Stimulated activated CD4-positive, alpha-beta T cell treated with anti-CD3 and anti-CD28 coated beads, Interleukin-12 subunit alpha, Interleukin-12 subunit beta, amount 100 ng/mL, for 4 hours (primary cell): ENCODE measurements around the gene SEMA3F.

Experiments
- DNase-seq: peaks from one replicate; pipeline ENCODE4 v3.0.0-alpha.2; 2020

SEMA3F gene

GRCh38 chr3:50132421-50133282 lies 22.5 kb upstream of the SEMA3F start:
- no peak for DNase-seq

GRCh38 chr3:50133283-50133615 lies 21.9 kb upstream of the SEMA3F start:
- DNase-seq = no peak

- DNase-seq = no peak
Measured at GRCh38 chr3:50134367-50134766, 20.8 kb upstream of the SEMA3F start.

GRCh38 chr3:50135964-50136363 lies 19.2 kb upstream of the SEMA3F start:
- DNase-seq = no peak

- no peak for DNase-seq
Measured at GRCh38 chr3:50136714-50137405, 18.3 kb upstream of the SEMA3F start.

GRCh38 chr3:50137531-50137930 lies 17.6 kb upstream of the SEMA3F start:
- no peak for DNase-seq

- no peak for DNase-seq
Measured at GRCh38 chr3:50138266-50139200, 16.6 kb upstream of the SEMA3F start.

GRCh38 chr3:50139308-50139707 lies 15.8 kb upstream of the SEMA3F start:
- DNase-seq = no peak

- no peak for DNase-seq
Measured at GRCh38 chr3:50139718-50140423, 15.3 kb upstream of the SEMA3F start.

GRCh38 chr3:50140990-50141389 lies 14.1 kb upstream of the SEMA3F start:
- DNase-seq = no peak

- no peak for DNase-seq
Measured at GRCh38 chr3:50146316-50146901, 8.7 kb upstream of the SEMA3F start.

GRCh38 chr3:50147016-50147415 lies 8.1 kb upstream of the SEMA3F start:
- DNase-seq = no peak

- no peak for DNase-seq
Measured at GRCh38 chr3:50147447-50147846, 7.7 kb upstream of the SEMA3F start.

GRCh38 chr3:50147861-50148260 lies 7.3 kb upstream of the SEMA3F start:
- no peak for DNase-seq

- no peak for DNase-seq
Measured at GRCh38 chr3:50150404-50150750, 4.7 kb upstream of the SEMA3F start.

GRCh38 chr3:50150863-50151686 lies 4.0 kb upstream of the SEMA3F start:
- no peak for DNase-seq

GRCh38 chr3:50151728-50152127 lies 3.4 kb upstream of the SEMA3F start:
- DNase-seq = no peak

GRCh38 chr3:50153782-50154475 lies 1.2 kb upstream of the SEMA3F start:
- DNase-seq = no peak

- no peak for DNase-seq
Measured at GRCh38 chr3:50154476-50154839, 666 bp upstream of the SEMA3F start.

- DNase-seq = no peak
Measured at GRCh38 chr3:50155491-50155878, 361 bp downstream of the SEMA3F start.

GRCh38 chr3:50155891-50156290 lies 767 bp downstream of the SEMA3F start:
- no peak for DNase-seq
